ENCODE measurements around the gene POLR2E. TPM values are rescaled to one million over a fixed set of nuclear protein-coding genes. Genes with fewer than 3 reads are reported as not detected.

POLR2E gene
- polyA plus RNA-seq, 1 donor, result 130 TPM

GRCh38 chr19:1104311-1105007, 9.3 kb upstream of the POLR2E start:
- H3K4me1 ChIP-seq (ENCODE audit: control insufficient read depth, insufficient read depth, low read length), result peaks cover 45% of the 10 kb centered on the region
- no peaks in the 10 kb centered on the region for H3K27me3 ChIP-seq (ENCODE audit: control insufficient read depth, insufficient read depth, low read length)

GRCh38 chr19:1103708-1104310, 8.6 kb upstream of the POLR2E start, which contains the start of gene GPX4:
TSS of gene GPX4 (plus strand) at chr19:1103994. CDS start at chr19:1104044, 50 bp downstream.
- peaks cover 51% of the 10 kb centered on the region for H3K4me1 ChIP-seq (ENCODE audit: control insufficient read depth, insufficient read depth, low read length)
- WGBS (ENCODE audit: insufficient coverage, low lambda C conversion rate), result no CpG with 5 or more reads among the region's 75 CpGs
- DNase-seq, result peak; percentile 100

More at GRCh38 chr19:1104311-1105007, 9.3 kb upstream of the POLR2E start:
- peak overlapping the region; percentile 94 for H3K27ac ChIP-seq (ENCODE audit: low read length)
- WGBS (ENCODE audit: insufficient coverage, low lambda C conversion rate), result no CpG with 5 or more reads among the region's 93 CpGs
- peak; percentile 88 to 93 for DNase-seq
- H3K9me3 ChIP-seq (ENCODE audit: control insufficient read depth, low read depth, low read length), result peaks cover 8% of the 10 kb centered on the region
- H3K4me3 ChIP-seq (ENCODE audit: low read length), result peak overlapping the region; percentile 86
- peaks cover 28% of the 10 kb centered on the region for H3K36me3 ChIP-seq (ENCODE audit: control insufficient read depth, insufficient read depth, low read length)

GRCh38 chr19:1103132-1103707, 8.0 kb upstream of the POLR2E start:
- peak overlapping the region; percentile 81 for H3K27ac ChIP-seq (ENCODE audit: low read length)
- peaks cover 57% of the 10 kb centered on the region for H3K4me1 ChIP-seq (ENCODE audit: control insufficient read depth, insufficient read depth, low read length)
- H3K27me3 ChIP-seq (ENCODE audit: control insufficient read depth, insufficient read depth, low read length), result no peaks in the 10 kb centered on the region
- H3K9me3 ChIP-seq (ENCODE audit: control insufficient read depth, low read depth, low read length), result no peaks in the 10 kb centered on the region
- no peak for DNase-seq
- WGBS (ENCODE audit: insufficient coverage, low lambda C conversion rate), result no CpG with 5 or more reads among the region's 20 CpGs
- H3K4me3 ChIP-seq (ENCODE audit: low read length), result peak overlapping the region; percentile 17
- H3K36me3 ChIP-seq (ENCODE audit: control insufficient read depth, insufficient read depth, low read length), result peaks cover 24% of the 10 kb centered on the region

More at GRCh38 chr19:1103708-1104310, 8.6 kb upstream of the POLR2E start, which contains the start of gene GPX4:
- Histone ChIP-seq H3K27ac (ENCODE audit: low read length) (peak within 1 kb of the TSS; percentile 94), H3K9me3 (ENCODE audit: control insufficient read depth, low read depth, low read length) (peaks cover 2% of the 10 kb centered on the region), H3K27me3 (ENCODE audit: control insufficient read depth, insufficient read depth, low read length) (no peaks in the 10 kb centered on the region), H3K4me3 (ENCODE audit: low read length) (peak within 1 kb of the TSS; percentile 86), H3K36me3 (ENCODE audit: control insufficient read depth, insufficient read depth, low read length) (peaks cover 25% of the 10 kb centered on the region)

- peak; percentile 76 to 81 for DNase-seq
- H3K36me3 ChIP-seq (ENCODE audit: control insufficient read depth, insufficient read depth, low read length), result peaks cover 20% of the 10 kb centered on the region
- peak overlapping the region; percentile 81 for H3K27ac ChIP-seq (ENCODE audit: low read length)
- no peaks in the 10 kb centered on the region for H3K27me3 ChIP-seq (ENCODE audit: control insufficient read depth, insufficient read depth, low read length)
- 70% methylated on average over 2 of the region's 17 CpGs for WGBS (ENCODE audit: insufficient coverage, low lambda C conversion rate)
- no peak overlapping the region for H3K4me3 ChIP-seq (ENCODE audit: low read length)
- H3K4me1 ChIP-seq (ENCODE audit: control insufficient read depth, insufficient read depth, low read length), result peaks cover 64% of the 10 kb centered on the region
- no peaks in the 10 kb centered on the region for H3K9me3 ChIP-seq (ENCODE audit: control insufficient read depth, low read depth, low read length)
Measured at GRCh38 chr19:1102407-1103131, 7.4 kb upstream of the POLR2E start.

GRCh38 chr19:1101337-1101698, 6.1 kb upstream of the POLR2E start:
- Histone ChIP-seq H3K36me3 (ENCODE audit: control insufficient read depth, insufficient read depth, low read length) (peaks cover 8% of the 10 kb centered on the region), H3K27ac (ENCODE audit: low read length) (peak overlapping the region; percentile 81), H3K4me1 (ENCODE audit: control insufficient read depth, insufficient read depth, low read length) (peaks cover 59% of the 10 kb centered on the region), H3K27me3 (ENCODE audit: control insufficient read depth, insufficient read depth, low read length) (no peaks in the 10 kb centered on the region), H3K4me3 (ENCODE audit: low read length) (no peak overlapping the region), H3K9me3 (ENCODE audit: control insufficient read depth, low read depth, low read length) (no peaks in the 10 kb centered on the region)
- WGBS (ENCODE audit: insufficient coverage, low lambda C conversion rate), result no CpG with 5 or more reads among the region's 9 CpGs
- no peak for DNase-seq

- H3K27me3 ChIP-seq (ENCODE audit: control insufficient read depth, insufficient read depth, low read length), result no peaks in the 10 kb centered on the region
- H3K4me3 ChIP-seq (ENCODE audit: low read length), result no peak overlapping the region
- H3K4me1 ChIP-seq (ENCODE audit: control insufficient read depth, insufficient read depth, low read length), result peaks cover 59% of the 10 kb centered on the region
- H3K9me3 ChIP-seq (ENCODE audit: control insufficient read depth, low read depth, low read length), result no peaks in the 10 kb centered on the region
- peaks cover 5% of the 10 kb centered on the region for H3K36me3 ChIP-seq (ENCODE audit: control insufficient read depth, insufficient read depth, low read length)
- no CpG with 5 or more reads among the region's 15 CpGs for WGBS (ENCODE audit: insufficient coverage, low lambda C conversion rate)
- peak; percentile 85 to 92 for DNase-seq
- H3K27ac ChIP-seq (ENCODE audit: low read length), result peak overlapping the region; percentile 74
Measured at GRCh38 chr19:1098177-1099051, 3.2 kb upstream of the POLR2E start.

GRCh38 chr19:1097810-1098176, 2.6 kb upstream of the POLR2E start:
- Histone ChIP-seq H3K36me3 (ENCODE audit: control insufficient read depth, insufficient read depth, low read length) (peaks cover 11% of the 10 kb centered on the region), H3K27me3 (ENCODE audit: control insufficient read depth, insufficient read depth, low read length) (no peaks in the 10 kb centered on the region), H3K4me3 (ENCODE audit: low read length) (no peak overlapping the region), H3K9me3 (ENCODE audit: control insufficient read depth, low read depth, low read length) (no peaks in the 10 kb centered on the region), H3K27ac (ENCODE audit: low read length) (peak overlapping the region; percentile 74), H3K4me1 (ENCODE audit: control insufficient read depth, insufficient read depth, low read length) (peaks cover 56% of the 10 kb centered on the region)
- no peak for DNase-seq
- WGBS (ENCODE audit: insufficient coverage, low lambda C conversion rate), result no CpG with 5 or more reads among the region's 7 CpGs

- WGBS (ENCODE audit: insufficient coverage, low lambda C conversion rate), result no CpG with 5 or more reads among the region's 19 CpGs
- no peak for DNase-seq
Measured at GRCh38 chr19:1094655-1094977, 559 bp downstream of the POLR2E start.

GRCh38 chr19:1093811-1094553, 1.2 kb downstream of the POLR2E start:
- DNase-seq, result no peak
- Histone ChIP-seq H3K4me3 (ENCODE audit: low read length) (peak overlapping the region; percentile 92), H3K36me3 (ENCODE audit: control insufficient read depth, insufficient read depth, low read length) (peaks cover 37% of the 10 kb centered on the region), H3K27me3 (ENCODE audit: control insufficient read depth, insufficient read depth, low read length) (no peaks in the 10 kb centered on the region), H3K27ac (ENCODE audit: low read length) (no peak overlapping the region), H3K9me3 (ENCODE audit: control insufficient read depth, low read depth, low read length) (peaks cover 4% of the 10 kb centered on the region), H3K4me1 (ENCODE audit: control insufficient read depth, insufficient read depth, low read length) (peaks cover 34% of the 10 kb centered on the region)
- no CpG with 5 or more reads among the region's 32 CpGs for WGBS (ENCODE audit: insufficient coverage, low lambda C conversion rate)

More at GRCh38 chr19:1094655-1094977, 559 bp downstream of the POLR2E start:
- Histone ChIP-seq H3K4me1 (ENCODE audit: control insufficient read depth, insufficient read depth, low read length) (peaks cover 40% of the 10 kb centered on the region), H3K4me3 (ENCODE audit: low read length) (peak overlapping the region; percentile 92), H3K36me3 (ENCODE audit: control insufficient read depth, insufficient read depth, low read length) (peaks cover 31% of the 10 kb centered on the region), H3K9me3 (ENCODE audit: control insufficient read depth, low read depth, low read length) (peaks cover 4% of the 10 kb centered on the region), H3K27me3 (ENCODE audit: control insufficient read depth, insufficient read depth, low read length) (no peaks in the 10 kb centered on the region), H3K27ac (ENCODE audit: low read length) (peak overlapping the region; percentile 18)

All from large intestine (tissue), 3 donors.